CD14-positive monocyte (primary cell): ENCODE data around the gene AHR. TPM values are rescaled to one million over a fixed set of nuclear protein-coding genes. Genes with fewer than 3 reads are reported as not detected.
"Not testable (repeated sequence)": the region's sequence is repeated elsewhere in the genome, so short reads cannot be mapped to it uniquely, and the experiment has no call there.

ENCODE experiments used
- DNase-seq, 3 donors: peaks; one replicate each; pipeline ENCODE4 v3.0.0-alpha.2; 2011 to 2022
- H2AFZ ChIP-seq: 2 replicates; pipeline ENCODE4 v1.6.0; 2012; ENCODE audit warnings: mild to moderate bottlenecking, low read depth, low read length, inconsistent platforms; ENCODE audit not compliant: insufficient read depth, poor library complexity, severe bottlenecking
- H3K27ac ChIP-seq, 2 donors: 1 replicate in 1 of 2; 2 replicates in 1 of 2; pipeline ENCODE4 v1.5.1; 2012 to 2013; ENCODE audit warnings: low read length in 2 of 2, control low read depth in 1 of 2, inconsistent platforms in 1 of 2, low read depth in 1 of 2, mild to moderate bottlenecking in 1 of 2
- H3K27me3 ChIP-seq, 2 donors: one replicate each; pipeline versions ENCODE4 v1.6.0 to v1.6.1; 2011 to 2013; ENCODE audit warnings: low read length in 2 of 2; ENCODE audit not compliant: control insufficient read depth in 2 of 2, insufficient read depth in 2 of 2
- H3K36me3 ChIP-seq, 2 donors: replicated peaks in 1 of 2; 1 replicate in 1 of 2; 2 replicates in 1 of 2; pipeline versions ENCODE4 v1.5.1 to v1.6.1; 2012 to 2013; ENCODE audit warnings: low read length in 2 of 2, control low read depth in 1 of 2, inconsistent platforms in 1 of 2, mild to moderate bottlenecking in 1 of 2; ENCODE audit not compliant: insufficient read depth in 2 of 2, control insufficient read depth in 1 of 2
- H3K4me1 ChIP-seq, 2 donors: 1 replicate in 1 of 2; 2 replicates in 1 of 2; pipeline versions ENCODE4 v1.5.1 to v1.6.1; 2012 to 2013; ENCODE audit warnings: low read length in 2 of 2, control low read depth in 1 of 2, inconsistent platforms in 1 of 2, mild to moderate bottlenecking in 1 of 2, moderate library complexity in 1 of 2; ENCODE audit not compliant: insufficient read depth in 2 of 2, control insufficient read depth in 1 of 2
- H3K4me2 ChIP-seq: replicated peaks from 2 replicates; pipeline ENCODE3; 2012; ENCODE audit warnings: low read length, moderate library complexity, mild to moderate bottlenecking; ENCODE audit not compliant: poor library complexity, severe bottlenecking; ENCODE audit errors: extremely low read depth
- H3K4me3 ChIP-seq, 3 experiments: fragments of 200-600 bp in 1 of 3; sonication (generic) in 1 of 3; replicated peaks in 1 of 3; 1 replicate in 2 of 3; 2 replicates in 1 of 3; pipeline ENCODE4 v1.5.1; 2011 to 2013; ENCODE audit warnings: low read length in 3 of 3, mild to moderate bottlenecking in 3 of 3, control low read depth in 2 of 3, low read depth in 2 of 3, inconsistent platforms in 1 of 3, moderate library complexity in 1 of 3
- H3K79me2 ChIP-seq: 2 replicates; pipeline ENCODE4 v1.6.0; 2012; ENCODE audit warnings: mild to moderate bottlenecking, control low read depth, inconsistent platforms, low read length, moderate library complexity; ENCODE audit not compliant: insufficient read depth
- H3K9ac ChIP-seq: 2 replicates; pipeline ENCODE4 v1.6.0; 2017; ENCODE audit warnings: low read length, mild to moderate bottlenecking; ENCODE audit not compliant: insufficient read depth, poor library complexity, severe bottlenecking
- H3K9me3 ChIP-seq, 2 donors: replicated peaks in 1 of 2; 1 replicate in 1 of 2; 2 replicates in 1 of 2; pipeline versions ENCODE4 v1.5.1 to v1.6.1; 2012 to 2013; ENCODE audit warnings: low read length in 2 of 2, control low read depth in 1 of 2; ENCODE audit not compliant: control insufficient read depth in 1 of 2, insufficient read depth in 1 of 2
- H4K20me1 ChIP-seq: 2 replicates; pipeline ENCODE4 v1.6.0; 2012; ENCODE audit warnings: mild to moderate bottlenecking, low read length, control low read depth, moderate library complexity; ENCODE audit not compliant: insufficient read depth
- H3K27ac Mint-ChIP-seq, 7 donors: one replicate each; pipeline ENCODE4 v1.8.0; 2020; ENCODE audit warnings: mild to moderate bottlenecking in 7 of 7, mixed read lengths in 7 of 7, moderate library complexity in 6 of 7, inconsistent platforms in 2 of 7
- H3K27me3 Mint-ChIP-seq, 3 donors: one replicate each; pipeline ENCODE4 v1.8.0; 2021 to 2022; ENCODE audit warnings: low read depth in 3 of 3, mild to moderate bottlenecking in 3 of 3, mixed read lengths in 3 of 3, moderate library complexity in 3 of 3, inconsistent platforms in 1 of 3
- H3K36me3 Mint-ChIP-seq, 2 donors: one replicate each; pipeline ENCODE4 v1.8.0; 2020; ENCODE audit warnings: mixed read lengths in 2 of 2, inconsistent platforms in 1 of 2, mild to moderate bottlenecking in 1 of 2
- H3K4me1 Mint-ChIP-seq: one replicate; pipeline ENCODE4 v1.8.0; 2020; ENCODE audit warnings: mild to moderate bottlenecking, mixed read lengths
- H3K4me3 Mint-ChIP-seq, 2 donors: one replicate each; pipeline ENCODE4 v1.8.0; 2020; ENCODE audit warnings: mild to moderate bottlenecking in 2 of 2, mixed read lengths in 2 of 2, moderate library complexity in 1 of 2
- H3K9me3 Mint-ChIP-seq, 7 donors: one replicate each; pipeline ENCODE4 v1.8.0; 2020 to 2022; ENCODE audit warnings: mixed read lengths in 7 of 7, mild to moderate bottlenecking in 6 of 7, moderate library complexity in 6 of 7, inconsistent platforms in 2 of 7
- WGBS: methylation state at CpG from one replicate; pipeline ENCODE4 v1.1.5; 2013; ENCODE audit warnings: missing lambda C conversion rate; ENCODE audit not compliant: insufficient coverage; 5-methylcytosine and 5-hydroxymethylcytosine counted together
- intact Hi-C, 2 donors: fragments of 100-400 bp; cut with micrococcal nuclease; formaldehyde crosslinking; loops; one replicate each; pipeline versions ENCODE4 v1.15.0 to v1.15.1; 2023
- polyA plus RNA-seq, 3 donors: library from polyadenylated mRNA; depleted of rRNA in 1 of 3; unstranded in 2 of 3; stranded (reverse) in 1 of 3; fragments of 300-500 nt in 2 of 3; fragments of >200 nt in 1 of 3; fragmentation: Illumina TruSeq in 2 of 3; gene quantifications; 1 replicate in 2 of 3; 2 replicates in 1 of 3; pipeline ENCODE4 v1.2.3, GENCODE V29; 2012 to 2021
- TF ChIP-seq, protein P1 (sequence below): fragments of 200-600 bp; IDR thresholded peaks from one replicate; pipeline ENCODE4 v1.8.0; 2022; ENCODE audit warnings: antibody characterized with exemption, mild to moderate bottlenecking

The AHR gene
- polyA plus RNA-seq, 3 donors, result 42.4 to 56.6 (median 54.1) TPM

DNA sequence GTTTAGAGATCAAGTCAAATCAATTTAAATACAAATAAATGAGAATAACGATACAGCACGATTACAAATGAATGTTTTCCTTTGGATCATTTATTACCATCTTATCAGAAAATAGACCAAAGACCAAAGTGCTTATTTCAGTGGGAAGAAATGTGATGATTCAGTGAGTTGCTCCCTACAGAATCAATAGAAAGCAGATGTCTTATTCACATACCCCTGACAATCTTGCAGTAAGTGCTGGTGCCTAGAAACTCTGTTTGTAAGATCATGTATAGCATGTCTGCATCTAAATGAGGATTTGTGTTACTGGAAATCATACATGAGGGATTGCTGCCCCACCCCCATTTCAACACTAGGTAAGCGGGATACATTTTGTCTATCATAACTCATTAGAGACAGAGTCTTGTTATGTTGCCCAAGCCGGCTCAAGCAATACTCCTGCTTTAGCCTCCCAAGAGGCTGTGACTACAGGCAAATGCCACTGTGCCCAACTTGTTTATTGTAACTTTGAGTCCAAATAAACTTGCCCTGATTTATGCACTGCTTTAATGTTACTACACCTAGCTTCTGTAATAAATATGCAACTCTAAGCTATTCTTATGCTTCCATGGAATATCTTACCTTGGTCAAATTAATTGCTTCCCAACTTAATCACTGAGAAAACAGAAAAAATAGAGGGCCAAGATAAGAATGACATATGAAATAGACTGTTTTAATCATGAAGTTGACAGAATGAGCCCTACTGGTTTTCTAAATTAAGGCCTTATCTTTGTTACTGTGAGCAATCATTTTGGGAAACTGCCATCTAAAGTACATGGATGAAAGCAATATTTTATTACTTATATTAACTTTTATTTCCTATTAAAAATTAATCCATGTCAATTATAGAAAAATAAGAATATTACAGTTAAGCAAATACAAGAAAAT, 82.5 kb downstream of the AHR start:
- Histone ChIP-seq H4K20me1 (no peaks in the 10 kb centered on the region), H3K4me3 (no peak overlapping the region), H2AFZ (no peak overlapping the region), H3K4me1 (no peaks in the 10 kb centered on the region), H3K4me2 (no peak overlapping the region), H3K27me3 (no peaks in the 10 kb centered on the region), H3K27ac (no peak overlapping the region), H3K36me3 (no peaks in the 10 kb centered on the region), H3K79me2 (no peaks in the 10 kb centered on the region), H3K9me3 (no peaks in the 10 kb centered on the region), H3K9ac (no peak overlapping the region)
- Mint-ChIP-seq H3K4me1 (peaks cover 6% of the 10 kb centered on the region), H3K27ac (no peak overlapping the region), H3K27me3 (peaks cover 0 to 2% (median 0%) of the 10 kb centered on the region in 3 donors), H3K36me3 (no peaks in the 10 kb centered on the region), H3K4me3 (no peak overlapping the region), H3K9me3 (no peaks in the 10 kb centered on the region)
- TF ChIP-seq, protein P1, sequence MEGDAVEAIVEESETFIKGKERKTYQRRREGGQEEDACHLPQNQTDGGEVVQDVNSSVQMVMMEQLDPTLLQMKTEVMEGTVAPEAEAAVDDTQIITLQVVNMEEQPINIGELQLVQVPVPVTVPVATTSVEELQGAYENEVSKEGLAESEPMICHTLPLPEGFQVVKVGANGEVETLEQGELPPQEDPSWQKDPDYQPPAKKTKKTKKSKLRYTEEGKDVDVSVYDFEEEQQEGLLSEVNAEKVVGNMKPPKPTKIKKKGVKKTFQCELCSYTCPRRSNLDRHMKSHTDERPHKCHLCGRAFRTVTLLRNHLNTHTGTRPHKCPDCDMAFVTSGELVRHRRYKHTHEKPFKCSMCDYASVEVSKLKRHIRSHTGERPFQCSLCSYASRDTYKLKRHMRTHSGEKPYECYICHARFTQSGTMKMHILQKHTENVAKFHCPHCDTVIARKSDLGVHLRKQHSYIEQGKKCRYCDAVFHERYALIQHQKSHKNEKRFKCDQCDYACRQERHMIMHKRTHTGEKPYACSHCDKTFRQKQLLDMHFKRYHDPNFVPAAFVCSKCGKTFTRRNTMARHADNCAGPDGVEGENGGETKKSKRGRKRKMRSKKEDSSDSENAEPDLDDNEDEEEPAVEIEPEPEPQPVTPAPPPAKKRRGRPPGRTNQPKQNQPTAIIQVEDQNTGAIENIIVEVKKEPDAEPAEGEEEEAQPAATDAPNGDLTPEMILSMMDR, result no peak
- DNase-seq, result no peak
- WGBS, result 100% methylated on average over 1 of the region's 4 CpGs
- intact Hi-C loops, result no loop called here

DNA sequence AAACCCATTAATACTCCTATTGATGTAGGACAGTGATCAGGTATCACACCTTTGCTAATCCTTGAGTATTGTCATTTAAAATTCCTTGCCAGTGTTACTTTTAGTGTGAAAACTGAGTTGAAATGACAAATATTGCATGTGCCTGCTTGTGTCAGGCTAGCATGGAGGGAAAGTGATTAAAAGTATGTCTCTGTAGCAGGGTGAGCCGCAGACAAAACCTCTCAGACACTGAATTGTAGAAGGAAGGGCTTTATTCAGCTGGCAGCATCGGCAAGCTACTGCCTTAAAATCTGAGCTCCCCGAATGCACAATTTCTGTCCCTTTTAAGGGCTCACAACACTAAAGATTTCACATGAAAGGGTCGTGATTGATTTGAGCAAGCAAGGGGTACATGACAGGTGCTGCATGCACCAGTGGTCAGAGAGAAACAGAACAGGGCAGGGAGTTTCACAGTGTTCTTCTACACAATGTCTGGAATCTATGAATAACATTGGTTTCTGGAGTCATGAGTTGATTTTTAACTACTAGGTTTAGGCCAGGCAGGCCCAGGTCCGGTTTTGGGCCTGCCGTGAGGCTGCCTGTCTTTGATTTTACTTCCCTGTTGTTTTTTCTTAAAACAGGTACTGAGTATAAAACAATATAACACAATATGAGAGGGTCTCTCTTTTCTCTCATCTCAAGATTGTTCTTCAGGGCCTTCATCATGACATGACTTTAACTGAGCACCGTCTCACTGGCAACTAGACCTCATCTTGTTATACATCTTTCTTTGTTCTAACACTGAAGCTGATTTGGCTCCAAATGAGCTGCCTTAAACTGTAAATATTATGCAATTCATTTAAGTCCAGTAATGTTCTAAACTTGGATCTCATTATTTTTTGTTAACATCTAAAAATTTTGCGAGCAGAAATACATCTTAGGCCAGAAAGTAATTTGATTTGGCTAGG, 84.2 kb downstream of the AHR start:
- H3K4me1 ChIP-seq, H3K9me3 Mint-ChIP-seq, H3K27ac Mint-ChIP-seq, H3K4me3 ChIP-seq, H3K79me2 ChIP-seq, H3K36me3 Mint-ChIP-seq, H2AFZ ChIP-seq, H3K27me3 ChIP-seq, H3K9ac ChIP-seq, H4K20me1 ChIP-seq, DNase-seq, H3K4me1 Mint-ChIP-seq, H3K27me3 Mint-ChIP-seq, intact Hi-C loops, H3K4me3 Mint-ChIP-seq, H3K9me3 ChIP-seq, H3K27ac ChIP-seq, H3K4me2 ChIP-seq, H3K36me3 ChIP-seq: not testable (repeated sequence)
- WGBS, result 100% methylated on average over 1 of the region's 8 CpGs
